Heart left ventricle (tissue), 13 donors: ENCODE data around the gene KIF18A.

Source experiments
- POLR2A ChIP-seq, 2 donors: fragments of 450-650 bp; IDR thresholded peaks; one replicate each; pipeline ENCODE4 v1.6.1; 2017; ENCODE audit warnings: antibody characterized with exemption in 2 of 2, mild to moderate bottlenecking in 2 of 2, moderate library complexity in 2 of 2
- TF ChIP-seq, protein P1 (sequence below), 12 donors: fragments of 200-600 bp; sonication (generic) in 4 of 12; IDR thresholded peaks; one replicate each; pipeline versions ENCODE4 v1.5.0 to v1.8.0; 2018 to 2022; ENCODE audit warnings: antibody characterized with exemption in 12 of 12, mild to moderate bottlenecking in 5 of 12
- donor health status: ischemic (EF 13 %, LVEDD 7.1; RV severe dilation, severe dysfunction).
- donor health status: DM: no; HTN: yes; CAD: no.
- donor health status: DM: no; HTN: no; CAD: no.
- donor health status: ischemic (EF 25% LVEDD 6.9; RV normal size, moderate dysfunction).
- donor health status: ischemic (EF 25% LVEDD 5.7; RV mildly dilated, moderate dysfunction).
- donor health status: ischemic (EF 35%, LVEDD 5.7; RV mildly dilated, moderate dysfunction).
- donor health status: nonischemic (EF 11% LVEDD 7.7; RV severe dilation, severe dysfunction).
- donor health status: DM: yes; HTN: yes; CAD: no.
- donor health status: PGD.
- donor health status: ischemic (EF 29% LVEDD 5.4; RV normal size, mild dysfunction).
- donor health status: nonischemic (EF 23%, LVEDD 6.1; RV moderate dilation, normal function).

DNA sequence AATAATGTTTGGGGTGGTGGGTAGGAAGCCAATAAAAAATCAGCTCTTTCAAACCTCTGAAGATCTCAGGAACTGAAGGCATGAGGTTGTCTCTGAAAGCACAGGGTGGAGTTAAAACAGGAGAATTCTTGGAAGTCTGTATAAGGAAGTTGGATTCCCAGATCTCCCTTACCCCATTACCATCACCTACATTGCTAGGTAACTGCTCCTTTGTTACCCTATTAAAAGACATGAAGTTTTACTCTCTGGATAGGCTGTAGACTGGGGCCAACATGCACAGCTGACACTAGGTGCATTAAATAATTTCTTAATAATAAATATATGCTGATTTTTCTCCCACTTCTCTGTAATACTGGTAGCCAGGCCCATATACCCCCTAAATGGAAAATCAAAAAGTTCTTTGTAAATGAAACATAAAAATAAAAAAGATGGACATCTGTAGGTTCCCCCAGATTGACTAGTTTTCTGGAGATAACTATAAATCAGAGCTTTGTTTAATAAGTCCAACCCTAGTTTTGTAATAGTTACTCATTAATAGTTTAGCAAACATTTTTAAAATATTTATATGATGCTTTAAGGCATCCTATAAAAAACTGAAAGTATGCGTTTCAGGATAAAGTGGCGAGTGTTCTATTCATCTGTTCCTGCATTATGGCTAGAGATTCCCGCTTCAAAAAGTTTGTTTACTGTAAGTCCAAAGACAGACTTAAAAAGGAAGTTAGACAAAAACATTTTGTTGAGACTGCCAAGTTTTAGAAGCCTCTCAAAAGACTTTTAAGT is 63.8 kb downstream of the KIF18A start:
- TF ChIP-seq, protein P1, sequence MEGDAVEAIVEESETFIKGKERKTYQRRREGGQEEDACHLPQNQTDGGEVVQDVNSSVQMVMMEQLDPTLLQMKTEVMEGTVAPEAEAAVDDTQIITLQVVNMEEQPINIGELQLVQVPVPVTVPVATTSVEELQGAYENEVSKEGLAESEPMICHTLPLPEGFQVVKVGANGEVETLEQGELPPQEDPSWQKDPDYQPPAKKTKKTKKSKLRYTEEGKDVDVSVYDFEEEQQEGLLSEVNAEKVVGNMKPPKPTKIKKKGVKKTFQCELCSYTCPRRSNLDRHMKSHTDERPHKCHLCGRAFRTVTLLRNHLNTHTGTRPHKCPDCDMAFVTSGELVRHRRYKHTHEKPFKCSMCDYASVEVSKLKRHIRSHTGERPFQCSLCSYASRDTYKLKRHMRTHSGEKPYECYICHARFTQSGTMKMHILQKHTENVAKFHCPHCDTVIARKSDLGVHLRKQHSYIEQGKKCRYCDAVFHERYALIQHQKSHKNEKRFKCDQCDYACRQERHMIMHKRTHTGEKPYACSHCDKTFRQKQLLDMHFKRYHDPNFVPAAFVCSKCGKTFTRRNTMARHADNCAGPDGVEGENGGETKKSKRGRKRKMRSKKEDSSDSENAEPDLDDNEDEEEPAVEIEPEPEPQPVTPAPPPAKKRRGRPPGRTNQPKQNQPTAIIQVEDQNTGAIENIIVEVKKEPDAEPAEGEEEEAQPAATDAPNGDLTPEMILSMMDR (IDR thresholded peaks at IDR 0.05), result no peak
- no peak for TF ChIP-seq POLR2A (IDR thresholded peaks at IDR 0.05)
